Neural cell (in vitro differentiated cells): Measurements from ENCODE around the gene KRTAP1-4. TPM values are rescaled to one million over a fixed set of nuclear protein-coding genes. Genes with fewer than 3 reads are reported as not detected.

Source experiments
- H2AFZ ChIP-seq: fragments of 200-600, 300-800 bp; sonication (generic), shearing (Covaris generic); 2 replicates; pipeline ENCODE4 v1.6.0; 2014; ENCODE audit warnings: low read depth, mild to moderate bottlenecking, antibody characterized with exemption, low read length, moderate library complexity
- H3F3A ChIP-seq: fragments of 200-600 bp; shearing (Covaris generic); 2 replicates; pipeline ENCODE4 v1.6.1; 2016; ENCODE audit warnings: mild to moderate bottlenecking, moderate library complexity, mixed read lengths, antibody characterized with exemption, low read length; ENCODE audit not compliant: insufficient read depth, poor library complexity, severe bottlenecking
- H3K27ac ChIP-seq: fragments of 200-600, 300-800 bp; sonication (generic), shearing (Covaris generic); 2 replicates; pipeline ENCODE4 v1.5.1; 2014; ENCODE audit warnings: mild to moderate bottlenecking, low read length, moderate library complexity
- H3K27me3 ChIP-seq: fragments of 300-800, 200-600 bp; sonication (generic), shearing (Covaris generic); 2 replicates; pipeline ENCODE4 v1.6.0; 2014; ENCODE audit warnings: mild to moderate bottlenecking, low read depth, low read length, moderate library complexity; ENCODE audit not compliant: insufficient read depth
- H3K36me3 ChIP-seq: fragments of 300-800, 200-600 bp; sonication (generic), shearing (Covaris generic); 2 replicates; pipeline ENCODE4 v1.5.1; 2014; ENCODE audit warnings: mild to moderate bottlenecking, antibody characterized with exemption, low read length, moderate library complexity; ENCODE audit not compliant: insufficient read depth
- H3K4me2 ChIP-seq: fragments of 300-800, 200-600 bp; sonication (generic), shearing (Covaris generic); 2 replicates; pipeline ENCODE4 v1.6.0; 2014; ENCODE audit warnings: mild to moderate bottlenecking, low read length
- H3K4me3 ChIP-seq: fragments of 300-800, 200-600 bp; sonication (generic), shearing (Covaris generic); 2 replicates; pipeline ENCODE4 v1.5.1; 2014; ENCODE audit warnings: mild to moderate bottlenecking, low read length, moderate library complexity
- H3K79me2 ChIP-seq: fragments of 200-600 bp; shearing (Covaris generic); replicated peaks from 2 replicates; pipeline ENCODE4 v1.6.0; 2014; ENCODE audit warnings: mild to moderate bottlenecking, low read length, moderate library complexity; ENCODE audit not compliant: insufficient read depth
- H3K9ac ChIP-seq: fragments of 300-800, 200-600 bp; sonication (generic), shearing (Covaris generic); 2 replicates; pipeline ENCODE4 v1.6.1; 2016; ENCODE audit warnings: mild to moderate bottlenecking, low read length, mixed read lengths
- H3K9me2 ChIP-seq: fragments of 200-600 bp; shearing (Covaris generic); 2 replicates; pipeline ENCODE4 v1.6.1; 2016; ENCODE audit warnings: mild to moderate bottlenecking, low read length, mixed read lengths; ENCODE audit not compliant: insufficient read depth
- H3K9me3 ChIP-seq: fragments of 200-600, 300-800 bp; sonication (generic), shearing (Covaris generic); 2 replicates; pipeline ENCODE4 v1.6.1; 2016; ENCODE audit warnings: mild to moderate bottlenecking, mixed run types, low read length, moderate library complexity, mixed read lengths
- H4K20me1 ChIP-seq: fragments of 200-600 bp; shearing (Covaris generic); 2 replicates; pipeline ENCODE4 v1.6.1; 2016; ENCODE audit warnings: mild to moderate bottlenecking, mixed run types; ENCODE audit not compliant: insufficient read depth
- CTCF ChIP-seq: fragments of 450-650 bp; IDR thresholded peaks from 2 replicates; pipeline ENCODE4 v1.5.1; 2014; ENCODE audit warnings: antibody characterized with exemption, mild to moderate bottlenecking, moderate library complexity; ENCODE audit not compliant: poor library complexity, severe bottlenecking
- EP300 ChIP-seq: fragments of 450-650 bp; conservative IDR thresholded peaks from 2 replicates; pipeline ENCODE4 v1.6.1; 2014; ENCODE audit warnings: antibody characterized with exemption, mild to moderate bottlenecking, moderate library complexity; ENCODE audit not compliant: poor library complexity, severe bottlenecking
- EZH2 ChIP-seq: fragments of 200-600, 300-800 bp; shearing (Covaris generic), sonication (generic); IDR thresholded peaks from 2 replicates; pipeline ENCODE4 v1.6.1; 2014; ENCODE audit warnings: antibody characterized with exemption, low read length, borderline replicate concordance, mild to moderate bottlenecking; ENCODE audit not compliant: insufficient read depth, poor library complexity, severe bottlenecking
- MXI1 ChIP-seq: fragments of 450-650 bp; conservative IDR thresholded peaks from 2 replicates; pipeline ENCODE4 v1.6.1; 2014; ENCODE audit warnings: antibody characterized with exemption, mild to moderate bottlenecking; ENCODE audit not compliant: poor library complexity, severe bottlenecking
- POLR2AphosphoS5 ChIP-seq: IDR thresholded peaks from 2 replicates; pipeline ENCODE4 v1.6.1; 2012
- RAD21 ChIP-seq: fragments of 450-650 bp; conservative IDR thresholded peaks from 2 replicates; pipeline ENCODE4 v1.6.1; 2014; ENCODE audit warnings: antibody characterized with exemption, mild to moderate bottlenecking, moderate library complexity
- SMC3 ChIP-seq: fragments of 450-650 bp; conservative IDR thresholded peaks from 2 replicates; pipeline ENCODE4 v1.6.1; 2014; ENCODE audit warnings: antibody characterized with exemption, mild to moderate bottlenecking, moderate library complexity; ENCODE audit not compliant: poor library complexity
- TAF1 ChIP-seq: IDR thresholded peaks from 2 replicates; pipeline ENCODE4 v1.6.1; 2012; ENCODE audit warnings: low read depth
- polyA plus RNA-seq: library from polyadenylated mRNA; depleted of rRNA; stranded (reverse); fragments of >200 nt; gene quantifications from 2 replicates; pipeline ENCODE4 v1.2.3, GENCODE V29; 2014
- TF ChIP-seq, protein P1 (sequence below): IDR thresholded peaks from 2 replicates; pipeline ENCODE4 v1.6.1; 2012; ENCODE audit warnings: borderline replicate concordance

Gene KRTAP1-4
- polyA plus RNA-seq, 1 donor from 2014 or later, result not detected

DNA sequence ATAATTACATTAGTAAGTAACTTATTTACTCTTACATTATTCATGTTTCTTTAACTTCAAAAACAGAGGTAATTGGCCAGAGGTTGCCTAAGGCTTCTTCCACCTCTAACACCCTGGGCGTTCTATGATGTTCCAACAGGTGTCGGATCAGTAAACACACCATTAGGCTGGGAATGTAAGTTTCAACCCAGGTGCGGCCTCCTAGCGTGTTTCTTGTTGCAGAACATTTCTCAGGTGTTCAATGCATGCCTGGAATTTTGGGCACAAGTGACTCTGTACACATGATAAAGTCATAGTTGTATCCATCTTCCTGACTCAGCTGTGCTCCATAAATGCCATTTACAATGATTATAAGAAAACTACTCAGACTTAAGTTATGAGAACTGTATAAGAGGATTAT lies 24.0 kb upstream of the KRTAP1-4 start:
- H3K9me2 ChIP-seq, result no peaks in the 10 kb centered on the region
- no peaks in the 10 kb centered on the region for H4K20me1 ChIP-seq
- H3K27ac ChIP-seq, result no peak overlapping the region
- no peaks in the 10 kb centered on the region for H3F3A ChIP-seq
- no peak overlapping the region for H2AFZ ChIP-seq
- no peaks in the 10 kb centered on the region for H3K9me3 ChIP-seq
- H3K79me2 ChIP-seq, result no peaks in the 10 kb centered on the region
- H3K36me3 ChIP-seq, result no peaks in the 10 kb centered on the region
- no peak overlapping the region for H3K4me2 ChIP-seq
- TF ChIP-seq RAD21, result no peak
- no peak for TF ChIP-seq TAF1
- TF ChIP-seq POLR2AphosphoS5, result no peak
- no peak for TF ChIP-seq SMC3
- no peak for TF ChIP-seq EZH2
- TF ChIP-seq, protein P1, sequence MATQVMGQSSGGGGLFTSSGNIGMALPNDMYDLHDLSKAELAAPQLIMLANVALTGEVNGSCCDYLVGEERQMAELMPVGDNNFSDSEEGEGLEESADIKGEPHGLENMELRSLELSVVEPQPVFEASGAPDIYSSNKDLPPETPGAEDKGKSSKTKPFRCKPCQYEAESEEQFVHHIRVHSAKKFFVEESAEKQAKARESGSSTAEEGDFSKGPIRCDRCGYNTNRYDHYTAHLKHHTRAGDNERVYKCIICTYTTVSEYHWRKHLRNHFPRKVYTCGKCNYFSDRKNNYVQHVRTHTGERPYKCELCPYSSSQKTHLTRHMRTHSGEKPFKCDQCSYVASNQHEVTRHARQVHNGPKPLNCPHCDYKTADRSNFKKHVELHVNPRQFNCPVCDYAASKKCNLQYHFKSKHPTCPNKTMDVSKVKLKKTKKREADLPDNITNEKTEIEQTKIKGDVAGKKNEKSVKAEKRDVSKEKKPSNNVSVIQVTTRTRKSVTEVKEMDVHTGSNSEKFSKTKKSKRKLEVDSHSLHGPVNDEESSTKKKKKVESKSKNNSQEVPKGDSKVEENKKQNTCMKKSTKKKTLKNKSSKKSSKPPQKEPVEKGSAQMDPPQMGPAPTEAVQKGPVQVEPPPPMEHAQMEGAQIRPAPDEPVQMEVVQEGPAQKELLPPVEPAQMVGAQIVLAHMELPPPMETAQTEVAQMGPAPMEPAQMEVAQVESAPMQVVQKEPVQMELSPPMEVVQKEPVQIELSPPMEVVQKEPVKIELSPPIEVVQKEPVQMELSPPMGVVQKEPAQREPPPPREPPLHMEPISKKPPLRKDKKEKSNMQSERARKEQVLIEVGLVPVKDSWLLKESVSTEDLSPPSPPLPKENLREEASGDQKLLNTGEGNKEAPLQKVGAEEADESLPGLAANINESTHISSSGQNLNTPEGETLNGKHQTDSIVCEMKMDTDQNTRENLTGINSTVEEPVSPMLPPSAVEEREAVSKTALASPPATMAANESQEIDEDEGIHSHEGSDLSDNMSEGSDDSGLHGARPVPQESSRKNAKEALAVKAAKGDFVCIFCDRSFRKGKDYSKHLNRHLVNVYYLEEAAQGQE, result no peak
- no peak for TF ChIP-seq EP300
- no peak for TF ChIP-seq MXI1
- no peak for TF ChIP-seq CTCF
- H3K27me3 ChIP-seq, result no peaks in the 10 kb centered on the region
- no peak overlapping the region for H3K9ac ChIP-seq
- H3K4me3 ChIP-seq, result no peak overlapping the region

GRCh38 chr17:41052566-41052965 lies 22.6 kb upstream of the KRTAP1-4 start:
- Histone ChIP-seq H3K4me3 (no peak overlapping the region), H2AFZ (no peak overlapping the region), H3K27ac (no peak overlapping the region), H3K36me3 (no peaks in the 10 kb centered on the region), H3K27me3 (no peaks in the 10 kb centered on the region), H3K9me2 (no peaks in the 10 kb centered on the region), H3K9me3 (no peaks in the 10 kb centered on the region), H3K79me2 (no peaks in the 10 kb centered on the region), H3K9ac (no peak overlapping the region), H3F3A (no peaks in the 10 kb centered on the region), H4K20me1 (no peaks in the 10 kb centered on the region), H3K4me2 (no peak overlapping the region)
- TF ChIP-seq EZH2, result no peak
- TF ChIP-seq MXI1, result no peak
- no peak for TF ChIP-seq POLR2AphosphoS5
- no peak for TF ChIP-seq EP300
- no peak for TF ChIP-seq RAD21
- TF ChIP-seq TAF1, result no peak
- TF ChIP-seq SMC3, result no peak
- no peak for TF ChIP-seq CTCF
- TF ChIP-seq, protein P1, result no peak
